ENCODE results near the gene ZNF155.

ZNF155 gene

DNA sequence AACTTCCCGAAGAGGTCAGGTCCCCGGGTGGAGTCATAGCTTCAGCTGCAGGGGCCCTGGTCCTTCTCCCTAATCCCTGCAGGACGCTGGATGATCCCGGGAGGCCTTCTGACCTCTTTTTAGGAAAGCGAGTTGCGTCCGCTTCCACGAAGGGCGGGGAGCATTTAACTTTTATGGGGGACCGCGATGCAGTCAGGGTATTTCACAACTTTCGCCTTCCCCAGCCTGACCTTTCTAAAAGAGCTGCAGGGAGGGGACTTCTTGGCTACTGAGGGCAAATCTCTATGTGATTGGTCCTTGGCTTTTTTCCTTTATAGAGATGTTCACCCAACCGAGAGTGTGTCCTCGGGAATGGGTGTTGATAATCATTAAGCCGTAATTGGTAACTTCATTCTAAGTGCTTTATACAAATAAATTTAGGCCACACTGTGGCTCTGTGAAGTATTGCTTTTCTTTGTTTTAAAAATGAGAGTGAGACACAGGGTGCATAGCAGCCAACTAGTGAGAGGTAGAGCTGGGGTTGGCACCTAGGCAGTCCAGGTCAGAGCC lies 19.5 kb downstream of the ZNF155 start:
- no peak for DNase-seq (ENCODE audit: low read depth in 3 of 3, low spot score in 1 of 3)

GRCh38 chr19:44005973-44006372 lies 22.0 kb downstream of the ZNF155 start:
- DNase-seq (ENCODE audit: low read depth in 3 of 3, low spot score in 1 of 3): no peak

DNA sequence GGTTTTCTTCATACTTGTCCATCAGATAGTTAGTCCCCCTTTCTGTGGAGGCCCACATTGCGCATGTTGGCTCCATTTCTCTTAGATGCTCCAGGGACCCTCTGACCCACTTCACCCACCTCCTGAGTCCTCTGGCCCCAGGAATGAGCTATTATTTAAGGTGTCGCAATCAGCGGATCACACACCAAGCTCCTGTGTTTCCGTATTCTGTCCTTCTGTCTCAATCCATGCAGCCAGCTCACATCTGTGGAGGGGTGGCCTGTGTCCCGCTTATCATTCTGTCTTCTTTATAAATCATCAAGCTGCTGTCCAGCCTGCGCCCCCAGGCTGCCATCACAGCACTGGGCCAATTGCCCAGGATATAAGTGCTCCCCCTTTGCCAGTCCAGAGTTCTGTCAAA lies 23.5 kb downstream of the ZNF155 start:
- DNase-seq (ENCODE audit: low read depth in 3 of 3, low spot score in 1 of 3): no peak

GRCh38 chr19:44010468-44010867 lies 26.5 kb downstream of the ZNF155 start:
- DNase-seq (ENCODE audit: low read depth in 3 of 3, low spot score in 1 of 3): no peak

- DNase-seq (ENCODE audit: low read depth in 3 of 3, low spot score in 1 of 3): no peak
These were observed 35.5 kb downstream of the ZNF155 start for GRCh38 chr19:44019498-44019897.

DNA sequence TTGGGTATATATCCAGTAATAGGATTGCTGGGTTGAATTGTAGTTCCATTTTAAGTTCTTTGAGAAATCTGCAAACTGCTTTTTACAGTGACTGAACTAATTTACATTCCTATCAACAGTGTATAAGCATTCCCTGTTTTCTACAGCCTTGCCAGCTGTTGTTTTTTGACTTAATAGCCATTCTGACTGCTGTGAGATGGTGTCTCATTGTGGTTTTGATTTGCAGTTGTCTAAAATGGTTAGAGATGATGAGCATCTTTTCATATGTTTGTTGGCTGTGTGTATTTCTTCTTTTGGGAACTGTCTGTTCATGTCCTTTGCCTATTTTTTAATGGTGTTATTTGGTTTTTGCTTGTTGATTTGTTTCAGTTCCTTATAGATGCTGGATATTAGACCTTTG lies 37.2 kb downstream of the ZNF155 start:
- DNase-seq (ENCODE audit: low read depth in 3 of 3, low spot score in 1 of 3): no peak

DNA sequence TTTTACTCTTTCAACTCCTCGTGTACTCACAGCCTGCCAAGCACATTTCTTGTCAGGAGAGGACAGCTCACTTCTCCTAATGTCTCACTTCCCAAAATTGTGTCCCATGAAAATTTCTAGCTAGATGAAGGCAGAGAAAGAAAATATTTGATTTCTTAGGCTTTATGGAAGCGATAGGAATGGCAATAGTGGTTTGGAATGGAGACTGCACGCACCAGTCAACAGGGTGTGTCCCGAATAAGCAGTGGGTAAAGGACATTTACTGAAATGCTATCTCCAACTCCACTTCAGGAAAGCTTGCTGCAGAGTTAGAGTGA lies 40.9 kb downstream of the ZNF155 start:
- DNase-seq (ENCODE audit: low read depth in 3 of 3, low spot score in 1 of 3): no peak

GRCh38 chr19:44025217-44025936 lies 41.4 kb downstream of the ZNF155 start, which contains the start of gene ZNF222:
TSS of gene ZNF222 (plus strand) at chr19:44025379. CDS start at chr19:44025437, 58 bp downstream.
- peak; percentile 37 to 56 (median 52) for DNase-seq (ENCODE audit: low read depth in 3 of 3, low spot score in 1 of 3)

- no peak for DNase-seq (ENCODE audit: low read depth in 3 of 3, low spot score in 1 of 3)
These were observed 42.6 kb downstream of the ZNF155 start for GRCh38 chr19:44026622-44027021.

GRCh38 chr19:44032001-44032610 lies 48.1 kb downstream of the ZNF155 start:
- DNase-seq (ENCODE audit: low read depth in 3 of 3, low spot score in 1 of 3): no peak

GRCh38 chr19:44042147-44042546 lies 58.2 kb downstream of the ZNF155 start:
- DNase-seq (ENCODE audit: low read depth in 3 of 3, low spot score in 1 of 3): no peak
